Rectal smooth muscle tissue (tissue), 1 donor: Measurements from ENCODE around the gene VEGFA.

Source experiments
- H3K27ac ChIP-seq: one replicate; pipeline ENCODE4 v1.7.0; 2013; ENCODE audit warnings: low read depth, low read length, inconsistent platforms
- H3K27me3 ChIP-seq: one replicate; pipeline ENCODE4 v1.7.0; 2013; ENCODE audit warnings: low read length; ENCODE audit not compliant: control insufficient read depth, insufficient read depth
- H3K36me3 ChIP-seq: one replicate; pipeline ENCODE4 v1.7.0; 2013; ENCODE audit warnings: low read length; ENCODE audit not compliant: control insufficient read depth, insufficient read depth
- H3K4me1 ChIP-seq: one replicate; pipeline ENCODE4 v1.7.0; 2013; ENCODE audit warnings: low read length; ENCODE audit not compliant: control insufficient read depth, insufficient read depth
- H3K4me3 ChIP-seq: one replicate; pipeline ENCODE4 v1.7.0; 2013; ENCODE audit warnings: low read length
- H3K9ac ChIP-seq: one replicate; pipeline ENCODE4 v1.7.0; 2013; ENCODE audit warnings: low read length

Gene VEGFA

DNA sequence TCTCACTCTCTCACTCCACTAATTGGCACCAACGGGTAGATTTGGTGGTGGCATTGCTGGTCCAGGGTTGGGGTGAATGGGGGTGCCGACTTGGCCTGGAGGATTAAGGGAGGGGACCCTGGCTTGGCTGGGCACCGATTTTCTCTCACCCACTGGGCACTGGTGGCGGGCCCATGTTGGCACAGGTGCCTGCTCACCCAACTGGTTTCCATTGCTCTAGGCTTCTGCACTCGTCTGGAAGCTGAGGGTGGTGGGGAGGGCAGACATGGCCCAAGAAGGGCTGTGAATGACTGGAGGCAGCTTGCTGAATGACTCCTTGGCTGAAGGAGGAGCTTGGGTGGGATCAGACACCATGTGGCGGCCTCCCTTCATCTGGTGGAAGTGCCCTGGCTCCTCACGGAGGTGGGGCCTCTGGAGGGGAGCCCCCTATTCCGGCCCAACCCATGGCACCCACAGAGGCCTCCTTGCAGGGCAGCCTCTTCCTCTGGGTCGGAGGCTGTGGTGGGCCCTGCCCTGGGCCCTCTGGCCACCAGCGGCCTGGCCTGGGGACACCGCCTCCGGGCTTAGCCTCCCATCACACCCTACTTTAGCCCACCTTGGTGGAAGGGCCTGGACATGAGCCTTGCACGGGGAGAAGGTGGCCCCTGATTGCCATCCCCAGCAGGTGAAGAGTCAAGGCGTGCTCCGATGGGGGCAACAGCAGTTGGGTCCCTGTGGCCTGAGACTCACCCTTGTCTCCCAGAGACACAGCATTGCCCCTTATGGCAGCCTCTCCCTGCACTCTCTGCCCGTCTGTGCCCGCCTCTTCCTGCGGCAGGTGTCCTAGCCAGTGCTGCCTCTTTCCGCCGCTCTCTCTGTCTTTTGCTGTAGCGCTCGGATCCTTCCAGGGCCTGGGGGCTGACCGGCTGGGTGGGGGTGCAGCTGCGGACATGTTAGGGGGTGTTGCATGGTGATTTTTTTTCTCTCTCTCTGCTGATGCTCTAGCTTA, 11.2 kb downstream of the VEGFA start:
- Histone ChIP-seq H3K4me1 (no peaks in the 10 kb centered on the region), H3K27me3 (no peaks in the 10 kb centered on the region), H3K27ac (no peak overlapping the region), H3K36me3 (peaks cover 42% of the 10 kb centered on the region), H3K9ac (no peak overlapping the region), H3K4me3 (no peak overlapping the region)

DNA sequence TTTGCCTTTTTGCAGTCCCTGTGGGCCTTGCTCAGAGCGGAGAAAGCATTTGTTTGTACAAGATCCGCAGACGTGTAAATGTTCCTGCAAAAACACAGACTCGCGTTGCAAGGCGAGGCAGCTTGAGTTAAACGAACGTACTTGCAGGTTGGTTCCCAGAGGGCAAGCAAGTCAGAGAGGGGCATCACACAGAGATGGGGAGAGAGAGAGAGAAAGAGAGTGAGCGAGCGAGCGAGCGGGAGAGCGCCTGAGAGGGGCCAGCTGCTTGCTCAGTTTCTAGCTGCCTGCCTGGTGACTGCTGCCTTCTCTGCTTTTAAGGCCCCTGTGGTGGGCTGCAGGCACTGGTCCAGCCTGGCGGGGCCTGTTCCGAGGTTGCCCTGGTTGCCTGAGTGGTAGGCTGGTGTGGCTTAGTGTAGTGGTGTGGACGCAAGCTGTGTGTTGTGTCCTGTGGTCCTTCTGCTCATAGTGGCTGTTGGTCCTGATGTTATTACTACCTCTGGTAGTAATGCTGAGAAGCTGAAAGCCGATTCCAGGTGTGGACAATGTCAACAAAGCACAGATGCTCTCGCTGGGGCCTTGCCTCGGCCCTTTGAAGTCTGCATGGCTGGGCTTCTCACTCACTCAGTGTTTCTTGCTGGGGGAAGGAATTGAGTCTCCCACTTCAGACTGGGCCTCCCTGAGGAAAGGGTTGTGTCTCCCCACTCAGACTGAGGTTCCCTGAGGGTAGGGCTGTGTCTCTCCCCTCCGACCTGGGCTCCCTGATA, 12.1 kb downstream of the VEGFA start:
- Histone ChIP-seq H3K4me3 (no peak overlapping the region), H3K9ac (no peak overlapping the region), H3K27ac (no peak overlapping the region), H3K27me3 (no peaks in the 10 kb centered on the region), H3K36me3 (peaks cover 42% of the 10 kb centered on the region), H3K4me1 (no peaks in the 10 kb centered on the region)

DNA sequence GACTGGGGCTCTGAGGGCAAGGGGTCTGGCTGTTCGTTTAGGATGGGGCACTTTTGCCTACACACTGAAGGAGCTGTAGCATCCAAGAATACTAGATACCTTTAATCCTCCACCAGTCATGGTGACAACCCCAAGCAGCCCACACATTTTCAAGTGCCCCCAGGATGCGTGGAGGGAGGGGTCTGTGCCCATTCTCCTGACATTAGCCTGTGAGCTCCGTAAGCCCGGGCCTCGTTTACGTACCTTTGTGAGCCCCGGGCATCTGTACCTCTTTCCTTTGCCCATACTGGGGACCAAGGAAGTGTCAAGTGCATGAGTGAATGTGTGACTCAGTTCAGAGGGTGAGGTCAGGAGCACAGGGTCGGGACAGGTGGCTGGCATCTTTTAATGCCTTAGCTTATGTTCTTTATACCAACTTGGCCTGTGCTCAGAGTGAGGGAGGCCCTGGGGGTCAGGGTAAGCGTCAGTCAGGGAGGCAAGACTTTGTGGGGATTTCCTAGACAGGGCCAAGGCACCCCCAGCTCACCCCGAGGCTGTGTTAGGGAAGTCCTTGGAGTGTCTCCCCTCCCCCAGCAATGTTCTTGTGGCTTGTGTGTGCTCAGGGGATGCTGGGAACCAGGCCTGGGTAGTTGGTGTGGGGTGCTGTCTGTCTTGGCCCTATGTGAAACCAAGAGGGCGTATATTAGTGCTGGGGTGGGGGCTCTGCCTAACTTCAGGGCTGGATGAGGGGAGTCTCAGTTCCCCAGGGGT, 12.9 kb downstream of the VEGFA start:
- Histone ChIP-seq H3K36me3 (peaks cover 36% of the 10 kb centered on the region), H3K27ac (no peak overlapping the region), H3K4me3 (no peak overlapping the region), H3K4me1 (no peaks in the 10 kb centered on the region), H3K9ac (no peak overlapping the region), H3K27me3 (no peaks in the 10 kb centered on the region)

DNA sequence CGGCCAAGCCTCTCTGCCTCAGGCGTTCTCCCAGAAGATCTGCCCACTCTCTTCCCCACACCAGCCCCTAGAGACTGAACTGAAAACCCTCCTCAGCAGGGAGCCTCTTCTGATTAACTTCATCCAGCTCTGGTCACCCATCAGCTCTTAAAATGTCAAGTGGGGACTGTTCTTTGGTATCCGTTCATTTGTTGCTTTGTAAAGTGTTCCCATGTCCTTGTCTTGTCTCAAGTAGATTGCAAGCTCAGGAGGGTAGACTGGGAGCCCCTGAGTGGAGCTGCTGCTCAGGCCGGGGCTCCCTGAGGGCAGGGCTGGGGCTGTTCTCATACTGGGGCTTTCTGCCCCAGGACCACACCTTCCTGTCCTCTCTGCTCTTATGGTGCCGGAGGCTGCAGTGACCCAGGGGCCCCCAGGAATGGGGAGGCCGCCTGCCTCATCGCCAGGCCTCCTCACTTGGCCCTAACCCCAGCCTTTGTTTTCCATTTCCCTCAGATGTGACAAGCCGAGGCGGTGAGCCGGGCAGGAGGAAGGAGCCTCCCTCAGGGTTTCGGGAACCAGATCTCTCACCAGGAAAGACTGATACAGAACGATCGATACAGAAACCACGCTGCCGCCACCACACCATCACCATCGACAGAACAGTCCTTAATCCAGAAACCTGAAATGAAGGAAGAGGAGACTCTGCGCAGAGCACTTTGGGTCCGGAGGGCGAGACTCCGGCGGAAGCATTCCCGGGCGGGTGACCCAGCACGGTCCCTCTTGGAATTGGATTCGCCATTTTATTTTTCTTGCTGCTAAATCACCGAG, 14.2 kb downstream of the VEGFA start:
- Histone ChIP-seq H3K27me3 (no peaks in the 10 kb centered on the region), H3K9ac (no peak overlapping the region), H3K4me1 (no peaks in the 10 kb centered on the region), H3K36me3 (peaks cover 25% of the 10 kb centered on the region), H3K27ac (no peak overlapping the region), H3K4me3 (no peak overlapping the region)

DNA sequence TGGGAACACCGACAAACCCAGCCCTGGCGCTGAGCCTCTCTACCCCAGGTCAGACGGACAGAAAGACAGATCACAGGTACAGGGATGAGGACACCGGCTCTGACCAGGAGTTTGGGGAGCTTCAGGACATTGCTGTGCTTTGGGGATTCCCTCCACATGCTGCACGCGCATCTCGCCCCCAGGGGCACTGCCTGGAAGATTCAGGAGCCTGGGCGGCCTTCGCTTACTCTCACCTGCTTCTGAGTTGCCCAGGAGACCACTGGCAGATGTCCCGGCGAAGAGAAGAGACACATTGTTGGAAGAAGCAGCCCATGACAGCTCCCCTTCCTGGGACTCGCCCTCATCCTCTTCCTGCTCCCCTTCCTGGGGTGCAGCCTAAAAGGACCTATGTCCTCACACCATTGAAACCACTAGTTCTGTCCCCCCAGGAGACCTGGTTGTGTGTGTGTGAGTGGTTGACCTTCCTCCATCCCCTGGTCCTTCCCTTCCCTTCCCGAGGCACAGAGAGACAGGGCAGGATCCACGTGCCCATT, 15.3 kb downstream of the VEGFA start:
- Histone ChIP-seq H3K27ac (no peak overlapping the region), H3K9ac (no peak overlapping the region), H3K36me3 (peaks cover 15% of the 10 kb centered on the region), H3K27me3 (no peaks in the 10 kb centered on the region), H3K4me3 (no peak overlapping the region), H3K4me1 (no peaks in the 10 kb centered on the region)

DNA sequence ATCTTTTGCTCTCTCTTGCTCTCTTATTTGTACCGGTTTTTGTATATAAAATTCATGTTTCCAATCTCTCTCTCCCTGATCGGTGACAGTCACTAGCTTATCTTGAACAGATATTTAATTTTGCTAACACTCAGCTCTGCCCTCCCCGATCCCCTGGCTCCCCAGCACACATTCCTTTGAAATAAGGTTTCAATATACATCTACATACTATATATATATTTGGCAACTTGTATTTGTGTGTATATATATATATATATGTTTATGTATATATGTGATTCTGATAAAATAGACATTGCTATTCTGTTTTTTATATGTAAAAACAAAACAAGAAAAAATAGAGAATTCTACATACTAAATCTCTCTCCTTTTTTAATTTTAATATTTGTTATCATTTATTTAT, 15.9 kb downstream of the VEGFA start:
- no peaks in the 10 kb centered on the region for H3K4me1 ChIP-seq
- no peak overlapping the region for H3K27ac ChIP-seq
- H3K36me3 ChIP-seq: peaks cover 12% of the 10 kb centered on the region
- no peak overlapping the region for H3K9ac ChIP-seq
- no peaks in the 10 kb centered on the region for H3K27me3 ChIP-seq
- no peak overlapping the region for H3K4me3 ChIP-seq

DNA sequence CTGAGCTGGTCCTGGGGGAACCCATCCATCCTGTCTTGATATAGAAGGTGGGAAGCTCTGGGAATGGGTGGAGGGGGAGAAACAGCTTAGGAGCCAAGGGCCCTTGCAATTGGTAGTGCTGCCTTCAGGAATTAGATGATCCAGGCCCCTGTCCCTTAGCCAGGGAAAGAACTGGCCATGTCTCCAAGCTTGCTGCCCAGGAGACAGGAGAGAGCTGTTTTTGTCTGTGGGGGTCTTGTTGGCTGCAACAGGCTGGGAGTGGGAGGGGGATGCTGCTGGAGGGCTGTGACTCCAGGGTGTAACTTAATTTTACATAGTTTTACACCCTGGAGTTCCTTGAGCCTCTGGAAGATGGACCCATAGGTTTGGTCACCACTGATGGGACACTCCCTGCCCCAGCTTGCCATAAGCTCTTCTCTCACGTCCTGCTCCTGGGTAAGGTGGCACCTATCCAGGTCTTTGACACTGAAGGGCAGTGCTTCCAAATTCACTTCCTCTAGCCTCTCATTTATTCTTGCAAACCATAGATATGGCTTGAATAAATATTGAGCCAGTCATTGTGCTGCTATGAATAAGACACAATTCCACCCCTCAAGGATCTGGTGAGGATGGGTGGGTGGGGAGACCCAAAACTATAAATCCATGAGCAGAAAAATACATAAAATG, 16.8 kb downstream of the VEGFA start:
- Histone ChIP-seq H3K4me3 (no peak overlapping the region), H3K4me1 (no peaks in the 10 kb centered on the region), H3K9ac (no peak overlapping the region), H3K36me3 (peaks cover 10% of the 10 kb centered on the region), H3K27me3 (no peaks in the 10 kb centered on the region), H3K27ac (no peak overlapping the region)

DNA sequence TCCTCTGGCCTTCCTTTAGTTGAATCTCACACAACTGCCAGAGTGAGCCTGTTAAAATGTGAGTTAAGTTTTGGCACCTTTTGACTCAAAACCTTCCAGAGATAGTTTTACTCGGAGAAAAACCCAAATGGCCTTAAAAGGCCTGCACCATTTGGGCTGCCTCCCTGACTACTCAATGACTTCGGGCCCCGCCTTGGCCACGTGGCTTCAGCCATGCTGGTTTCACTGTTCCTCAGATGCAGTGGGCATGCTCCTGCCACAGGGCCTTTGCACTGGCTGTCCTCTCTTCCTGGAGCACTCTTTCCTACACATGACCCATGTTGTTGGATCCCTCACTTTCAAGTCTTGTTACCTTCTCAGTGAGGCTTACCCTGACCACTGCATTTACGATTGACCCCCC, 18.3 kb downstream of the VEGFA start:
- Histone ChIP-seq H3K4me1 (no peaks in the 10 kb centered on the region), H3K9ac (no peak overlapping the region), H3K27me3 (no peaks in the 10 kb centered on the region), H3K4me3 (no peak overlapping the region), H3K27ac (no peak overlapping the region), H3K36me3 (peaks cover 7% of the 10 kb centered on the region)

DNA sequence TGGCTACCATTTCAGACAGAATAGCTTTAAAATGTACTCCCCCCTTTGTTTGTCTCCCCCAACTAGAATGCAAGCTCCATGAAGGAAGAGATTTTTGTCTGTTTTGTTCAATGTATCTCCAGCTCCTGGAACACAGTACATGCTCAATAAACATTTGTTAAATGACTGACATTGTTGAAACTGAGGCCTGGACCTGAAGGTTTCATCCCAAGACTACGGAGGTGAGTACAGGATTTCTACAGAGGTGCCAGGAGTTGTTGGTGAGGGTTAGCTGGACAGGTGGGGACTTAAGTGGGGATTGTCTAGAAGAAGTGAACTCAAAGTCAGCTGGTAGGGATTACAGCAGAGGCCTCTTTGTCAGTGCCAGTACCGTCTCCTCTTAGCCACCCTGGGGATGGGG, 19.4 kb downstream of the VEGFA start:
- Histone ChIP-seq H3K4me1 (no peaks in the 10 kb centered on the region), H3K9ac (no peak overlapping the region), H3K27me3 (no peaks in the 10 kb centered on the region), H3K27ac (no peak overlapping the region), H3K36me3 (peaks cover 3% of the 10 kb centered on the region), H3K4me3 (no peak overlapping the region)

DNA sequence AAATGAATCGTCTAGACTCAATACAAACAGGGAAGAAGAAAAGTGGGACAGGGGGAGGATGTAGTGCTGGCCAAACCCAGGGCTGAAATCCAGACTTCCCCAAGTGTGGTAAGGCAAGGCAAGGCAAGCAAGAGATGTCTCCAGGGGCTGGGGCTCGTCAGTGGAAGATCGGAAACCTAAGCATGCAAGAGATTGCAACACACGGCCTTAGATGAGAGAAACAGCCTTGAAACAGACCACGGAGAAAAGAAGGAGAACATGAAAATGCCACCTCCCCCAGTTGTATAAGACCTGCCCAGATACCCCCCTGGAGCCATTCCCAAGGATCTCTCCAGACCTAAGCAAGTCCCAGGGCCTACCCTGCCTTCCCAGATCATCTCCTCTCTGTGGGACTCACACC, 20.0 kb downstream of the VEGFA start:
- H3K4me3 ChIP-seq: no peak overlapping the region
- no peak overlapping the region for H3K9ac ChIP-seq
- H3K4me1 ChIP-seq: no peaks in the 10 kb centered on the region
- no peak overlapping the region for H3K27ac ChIP-seq
- H3K36me3 ChIP-seq: peaks cover 2% of the 10 kb centered on the region
- H3K27me3 ChIP-seq: no peaks in the 10 kb centered on the region

DNA sequence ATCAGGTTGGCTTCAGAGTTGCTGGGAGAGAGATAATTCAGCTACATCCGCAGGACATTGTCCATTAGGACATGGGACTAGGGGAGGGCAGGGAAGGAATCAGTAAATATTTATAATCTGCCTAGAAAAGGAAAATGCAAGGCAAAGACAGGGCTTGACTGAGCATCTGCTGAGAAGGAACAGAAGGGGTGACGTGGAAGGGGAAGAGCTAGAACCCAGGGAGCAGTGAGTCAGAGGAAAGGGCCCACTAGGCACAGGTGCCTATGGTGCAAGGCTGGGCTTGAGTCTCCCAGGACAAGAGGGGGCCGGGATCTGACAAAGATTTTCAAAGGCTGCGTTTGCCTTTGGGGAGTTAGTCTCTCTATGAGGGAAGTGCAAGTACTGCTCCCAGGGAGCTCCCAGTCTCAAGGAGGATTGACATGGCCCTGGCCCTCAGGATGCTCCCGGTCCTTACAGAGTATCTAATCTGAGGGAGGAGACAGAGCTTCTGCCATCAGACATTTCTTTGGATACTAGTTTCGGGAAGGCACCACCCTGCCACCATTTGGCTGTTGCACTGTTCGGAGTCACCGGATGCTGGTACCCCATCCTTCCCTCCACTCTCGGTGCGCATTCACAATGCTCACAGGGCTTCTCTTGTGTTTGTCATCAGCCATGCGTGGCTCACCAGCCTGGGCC, 21.9 kb downstream of the VEGFA start:
- no peak overlapping the region for H3K9ac ChIP-seq
- no peak overlapping the region for H3K27ac ChIP-seq
- no peaks in the 10 kb centered on the region for H3K27me3 ChIP-seq
- no peaks in the 10 kb centered on the region for H3K36me3 ChIP-seq
- no peak overlapping the region for H3K4me3 ChIP-seq
- H3K4me1 ChIP-seq: no peaks in the 10 kb centered on the region
